HG03575 (cell line): ENCODE measurements around the gene CEP112.
"Not testable (repeated sequence)": the region's sequence is repeated elsewhere in the genome, so short reads cannot be mapped to it uniquely, and the experiment has no call there.

ENCODE experiments used
- ATAC-seq: cut with Tn5 transposase; IDR thresholded peaks from one replicate; pipeline ENCODE4 v1.9.1; 2021; ENCODE audit not compliant: unreplicated experiment, insufficient number of reproducible peaks, low FRiP score; ENCODE audit errors: extremely low read depth

The CEP112 gene

GRCh38 chr17:65739034-65739433 is 452.9 kb downstream of the CEP112 start:
- ATAC-seq = no peak

DNA sequence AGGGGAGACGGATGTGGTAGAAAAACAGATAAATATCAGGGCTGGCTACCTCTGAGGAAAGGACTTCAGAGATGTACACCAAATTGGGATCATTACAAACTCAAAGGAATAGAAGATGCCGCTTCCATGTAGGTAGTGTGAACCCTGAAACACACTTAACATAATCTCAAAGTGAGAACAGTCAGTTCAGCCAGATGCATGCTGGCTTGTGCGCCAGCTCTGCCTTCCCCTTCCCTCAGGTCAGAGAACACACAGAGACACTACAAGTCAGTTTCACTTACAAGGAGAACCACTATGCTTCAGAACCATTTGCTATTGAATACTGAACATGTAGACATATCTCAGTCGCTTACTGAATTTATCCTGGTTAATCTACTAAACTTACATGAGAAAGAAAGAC is 454.5 kb downstream of the CEP112 start:
- ATAC-seq = no peak

DNA sequence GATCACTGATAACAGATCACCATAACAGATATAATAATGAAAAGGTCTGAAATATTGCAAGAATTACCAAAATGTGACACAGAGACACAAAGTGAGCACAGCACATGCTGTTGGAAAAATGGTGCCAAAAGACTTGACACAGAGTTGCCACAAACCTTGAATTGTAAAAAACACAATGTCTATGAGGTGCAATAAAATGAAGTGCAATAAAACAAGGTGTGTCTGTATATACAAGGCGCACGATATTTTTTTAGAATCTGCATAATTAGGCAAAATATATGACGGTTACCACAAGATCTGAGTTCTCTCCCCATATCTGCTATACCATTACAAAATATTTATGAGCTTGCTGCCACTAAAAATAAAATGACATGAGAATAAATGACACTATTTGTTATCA is 458.6 kb downstream of the CEP112 start:
- ATAC-seq = no peak

GRCh38 chr17:65732667-65733066 is 459.3 kb downstream of the CEP112 start:
- not testable (repeated sequence) for ATAC-seq

- no peak for ATAC-seq
These were observed 461.2 kb downstream of the CEP112 start for GRCh38 chr17:65730711-65731169.

GRCh38 chr17:65729207-65729606 is 462.7 kb downstream of the CEP112 start:
- no peak for ATAC-seq

- ATAC-seq = no peak
These were observed 464.1 kb downstream of the CEP112 start for GRCh38 chr17:65727832-65728231.

GRCh38 chr17:65727246-65727645 is 464.7 kb downstream of the CEP112 start:
- no peak for ATAC-seq

DNA sequence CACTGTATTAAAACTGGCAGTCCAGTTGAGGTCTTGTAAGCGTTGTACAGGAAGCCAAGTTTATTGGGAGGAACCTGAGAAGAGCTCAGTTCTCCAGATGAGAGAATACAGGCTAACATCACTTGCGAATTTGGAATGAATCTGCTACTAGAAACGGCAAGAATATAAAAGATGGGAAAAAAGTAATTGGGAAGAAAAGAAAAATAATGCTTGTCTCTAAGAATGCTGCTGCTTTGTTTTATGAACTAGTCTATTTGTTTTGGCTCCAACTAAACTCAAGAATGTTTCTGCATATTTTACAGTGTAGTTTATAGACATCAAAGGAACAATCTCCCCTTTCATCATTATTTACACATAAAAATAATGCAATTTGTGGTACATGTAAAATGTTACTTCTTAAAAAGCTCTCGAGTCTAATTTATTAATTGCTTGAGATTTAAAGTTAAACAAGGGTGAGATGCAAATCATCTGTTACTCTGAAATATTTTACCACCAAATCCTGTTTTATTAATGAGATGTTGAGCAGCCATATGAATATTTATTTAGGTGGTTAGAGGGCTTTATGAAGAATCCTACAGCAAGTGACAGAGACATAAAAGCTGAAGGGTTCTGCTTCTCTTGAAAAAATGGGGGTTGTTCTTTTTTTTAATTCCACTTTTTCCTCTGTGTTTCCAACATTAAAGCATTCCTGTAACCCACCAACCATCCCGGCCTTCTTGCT is 468.3 kb downstream of the CEP112 start:
- no peak for ATAC-seq

- ATAC-seq = no peak
These were observed 473.3 kb downstream of the CEP112 start for GRCh38 chr17:65718601-65719000.

GRCh38 chr17:65712383-65713267 is 479.3 kb downstream of the CEP112 start:
- ATAC-seq = no peak

DNA sequence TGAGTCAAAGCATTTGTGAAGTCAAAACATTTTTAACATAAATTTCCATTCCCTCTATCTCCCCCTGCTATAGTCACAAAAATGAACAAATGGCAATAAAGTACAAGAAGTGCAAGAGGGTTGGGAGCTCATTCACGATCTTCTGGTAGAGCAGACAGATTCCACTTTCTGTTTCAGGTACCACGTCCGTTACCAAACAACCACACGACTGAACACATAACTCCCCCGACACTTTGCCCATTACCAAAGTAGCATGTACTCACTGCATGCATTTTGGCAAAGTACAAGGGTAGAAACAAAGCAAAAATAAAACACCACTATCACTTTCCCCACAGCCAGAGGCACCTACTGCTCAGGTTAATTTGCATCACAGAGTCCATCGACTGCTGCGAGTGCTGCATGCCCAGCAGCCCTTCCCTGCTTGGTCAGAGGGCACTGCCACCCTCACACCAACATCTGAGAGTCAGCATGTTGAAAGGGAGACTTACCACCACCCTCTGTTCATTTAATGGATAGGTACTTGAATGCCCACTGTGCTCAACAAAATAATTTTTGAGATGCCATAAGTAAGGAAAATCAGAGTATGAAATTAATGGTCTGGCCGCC is 480.2 kb downstream of the CEP112 start:
- ATAC-seq = no peak

GRCh38 chr17:65707780-65708179 is 484.2 kb downstream of the CEP112 start:
- no peak for ATAC-seq

GRCh38 chr17:65704731-65705130 is 487.2 kb downstream of the CEP112 start:
- ATAC-seq = no peak

GRCh38 chr17:65703891-65704290 is 488.0 kb downstream of the CEP112 start:
- no peak for ATAC-seq

DNA sequence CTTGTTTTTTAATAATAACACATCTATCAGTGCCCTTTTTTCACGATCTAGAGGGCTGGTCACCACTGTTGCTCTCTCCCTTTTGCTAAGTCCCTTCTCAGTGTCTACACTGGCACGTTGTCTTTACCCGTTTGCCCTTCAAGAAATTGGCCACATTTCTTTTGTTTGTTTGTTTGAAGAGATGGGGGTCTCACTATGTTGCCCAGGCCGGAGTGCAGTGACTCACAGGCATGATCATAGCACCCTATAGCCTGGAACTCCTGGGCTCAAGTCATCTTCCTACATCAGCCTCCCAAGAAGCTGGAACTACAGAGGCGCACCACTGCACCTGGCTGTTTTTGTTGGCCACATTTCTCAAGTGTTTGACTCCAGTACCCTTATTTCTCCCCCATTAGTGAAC is 492.5 kb downstream of the CEP112 start:
- ATAC-seq = no peak

DNA sequence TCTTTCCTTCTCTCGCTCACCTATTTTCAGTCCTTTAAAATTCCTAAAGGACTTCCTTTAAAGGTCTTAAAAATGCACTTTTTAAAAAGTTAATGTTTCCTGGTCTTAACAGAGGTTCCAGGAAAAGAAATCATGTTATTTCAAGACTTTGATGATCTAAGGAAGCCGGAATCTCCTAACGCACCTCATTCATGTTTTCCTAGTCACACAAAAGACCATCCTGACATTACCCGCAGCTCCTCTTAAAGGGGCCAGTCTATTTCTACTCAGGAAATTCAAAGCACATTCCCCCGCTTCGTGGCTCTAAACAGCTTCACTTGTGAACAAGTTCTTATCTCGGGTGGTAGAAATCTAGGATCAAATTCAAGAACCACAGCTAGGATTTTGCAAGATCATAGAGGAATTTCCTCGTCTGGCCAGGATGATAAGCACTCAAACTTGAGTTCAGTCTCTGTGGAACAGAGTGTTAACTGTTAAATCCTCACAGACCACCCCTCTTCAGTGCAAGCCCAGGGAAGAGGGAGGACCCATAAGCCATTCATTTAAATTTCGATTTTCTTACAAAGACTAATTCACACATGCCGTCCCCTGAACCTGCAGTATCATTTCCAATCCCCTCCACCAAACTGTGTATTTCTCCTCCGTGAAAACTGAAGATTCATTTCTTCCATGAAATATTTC is 493.4 kb downstream of the CEP112 start:
- no peak for ATAC-seq

GRCh38 chr17:65697661-65698060 is 494.3 kb downstream of the CEP112 start:
- ATAC-seq = no peak

DNA sequence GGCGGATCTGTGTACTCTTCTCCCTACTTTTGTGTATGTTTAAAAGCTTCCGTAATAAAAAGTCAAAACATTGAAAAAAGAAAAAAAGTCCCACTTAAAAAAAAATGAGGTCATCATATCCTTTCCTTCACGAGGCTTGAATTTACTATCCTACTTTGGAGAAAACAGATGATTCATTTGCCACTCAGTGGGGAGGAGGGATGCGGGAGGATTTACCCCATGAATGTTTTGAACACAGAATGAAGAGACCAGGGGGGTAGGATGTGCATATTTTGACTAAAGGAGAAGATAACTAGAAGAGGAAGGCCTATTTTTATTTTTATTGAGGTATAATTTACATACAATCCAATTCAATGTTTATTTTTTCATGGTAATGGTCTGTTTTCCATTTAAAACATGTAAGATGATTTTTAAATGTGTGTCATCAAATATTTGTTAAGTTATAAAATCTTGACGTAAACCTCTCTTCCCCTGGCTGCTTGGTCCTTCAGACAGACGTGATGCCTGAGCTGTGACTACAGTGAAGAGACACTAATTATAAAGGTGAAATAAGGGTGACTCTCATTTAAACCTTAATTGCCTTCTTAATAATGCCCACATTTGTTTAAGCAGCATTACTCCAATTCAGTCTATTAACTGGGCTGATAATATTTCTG is 495.1 kb downstream of the CEP112 start:
- ATAC-seq = no peak
